Stimulated activated naive B cell treated with anti-CD40 and anti-IgM and Interleukin-4, amounts not matched to agents 10 μg/mL and 1 μg/mL and 100 μg/mL, for 72 hours (primary cell): ENCODE data around the gene ADAP1.

Source experiments
- ATAC-seq, 2 donors: fragments of 150-1000 bp; cut with Tn5 transposase; replicated peaks; 2 replicates each; pipeline ENCODE4 v1.10.0; 2021; ENCODE audit warnings: moderate library complexity in 1 of 2
- DNase-seq: peaks from one replicate; pipeline ENCODE4 v3.0.0; 2021
- H3K27ac Mint-ChIP-seq: one replicate; pipeline ENCODE4 v1.8.0; 2022; ENCODE audit warnings: mild to moderate bottlenecking, mixed read lengths
- H3K27me3 Mint-ChIP-seq, 2 donors: one replicate each; pipeline ENCODE4 v1.8.0; 2022; ENCODE audit warnings: mixed read lengths in 2 of 2
- H3K36me3 Mint-ChIP-seq, 2 donors: one replicate each; pipeline ENCODE4 v1.8.0; 2022; ENCODE audit warnings: mixed read lengths in 2 of 2, mild to moderate bottlenecking in 1 of 2
- H3K4me1 Mint-ChIP-seq, 2 donors: one replicate each; pipeline ENCODE4 v1.8.0; 2022; ENCODE audit warnings: mixed read lengths in 2 of 2, mild to moderate bottlenecking in 1 of 2
- H3K4me3 Mint-ChIP-seq, 2 donors: one replicate each; pipeline ENCODE4 v1.8.0; 2022; ENCODE audit warnings: mild to moderate bottlenecking in 2 of 2, mixed read lengths in 2 of 2, moderate library complexity in 1 of 2
- H3K9me3 Mint-ChIP-seq, 2 donors: one replicate each; pipeline ENCODE4 v1.8.0; 2022; ENCODE audit warnings: mixed read lengths in 2 of 2, mild to moderate bottlenecking in 1 of 2

ADAP1 gene

GRCh38 chr7:936386-937054 is 18.0 kb downstream of the ADAP1 start:
- ATAC-seq (peak; percentile 81 to 82), DNase-seq (peak; percentile 54)
- Mint-ChIP-seq H3K4me3 (peak overlapping the region; percentile 27 to 31), H3K9me3 (peaks cover 9 to 17% of the 10 kb centered on the region in 2 donors), H3K27me3 (no peaks in the 10 kb centered on the region), H3K27ac (peak overlapping the region; percentile 77), H3K4me1 (peaks cover 22 to 42% of the 10 kb centered on the region in 2 donors), H3K36me3 (peaks cover 35 to 52% of the 10 kb centered on the region in 2 donors)

- Mint-ChIP-seq H3K36me3 (peaks cover 38 to 50% of the 10 kb centered on the region in 2 donors), H3K4me3 (peak overlapping the region in 1 of 2 donors; percentile 27)
Observed at GRCh38 chr7:935874-936385, 18.6 kb downstream of the ADAP1 start.

GRCh38 chr7:935164-935873 is 19.2 kb downstream of the ADAP1 start:
- Mint-ChIP-seq H3K4me3 (no peak overlapping the region), H3K27me3 (no peaks in the 10 kb centered on the region), H3K9me3 (peaks cover 5 to 7% of the 10 kb centered on the region in 2 donors), H3K36me3 (peaks cover 35 to 50% of the 10 kb centered on the region in 2 donors), H3K4me1 (peaks cover 20 to 35% of the 10 kb centered on the region in 2 donors), H3K27ac (no peak overlapping the region)
- no peak for ATAC-seq
- no peak for DNase-seq

More at GRCh38 chr7:935874-936385, 18.6 kb downstream of the ADAP1 start:
- no peaks in the 10 kb centered on the region for H3K27me3 Mint-ChIP-seq
- no peak for ATAC-seq
- peaks cover 20 to 36% of the 10 kb centered on the region in 2 donors for H3K4me1 Mint-ChIP-seq
- peaks cover 6 to 12% of the 10 kb centered on the region in 2 donors for H3K9me3 Mint-ChIP-seq
- peak overlapping the region; percentile 77 for H3K27ac Mint-ChIP-seq
- no peak for DNase-seq

GRCh38 chr7:934469-935163 is 19.9 kb downstream of the ADAP1 start:
- no peak overlapping the region for H3K27ac Mint-ChIP-seq
- H3K27me3 Mint-ChIP-seq, result no peaks in the 10 kb centered on the region
- H3K9me3 Mint-ChIP-seq, result no peaks in the 10 kb centered on the region
- H3K4me3 Mint-ChIP-seq, result no peak overlapping the region
- peaks cover 19 to 35% of the 10 kb centered on the region in 2 donors for H3K4me1 Mint-ChIP-seq
- DNase-seq (no peak), ATAC-seq (no peak)
- peaks cover 32 to 50% of the 10 kb centered on the region in 2 donors for H3K36me3 Mint-ChIP-seq

- Mint-ChIP-seq H3K27ac (peak overlapping the region; percentile 33), H3K27me3 (no peaks in the 10 kb centered on the region), H3K4me3 (no peak overlapping the region), H3K9me3 (no peaks in the 10 kb centered on the region), H3K36me3 (peaks cover 27 to 49% of the 10 kb centered on the region in 2 donors), H3K4me1 (peaks cover 28 to 38% of the 10 kb centered on the region in 2 donors)
- no peak for DNase-seq
- ATAC-seq, result no peak
Observed at GRCh38 chr7:932651-932975, 21.9 kb downstream of the ADAP1 start.

GRCh38 chr7:931871-932650 is 22.4 kb downstream of the ADAP1 start:
- Mint-ChIP-seq H3K9me3 (no peaks in the 10 kb centered on the region), H3K27ac (peak overlapping the region; percentile 33), H3K4me1 (peaks cover 32 to 43% of the 10 kb centered on the region in 2 donors), H3K27me3 (no peaks in the 10 kb centered on the region), H3K36me3 (peaks cover 31 to 54% of the 10 kb centered on the region in 2 donors), H3K4me3 (peak overlapping the region in 1 of 2 donors; percentile 4)
- ATAC-seq (no peak), DNase-seq (no peak)

GRCh38 chr7:930975-931758 is 23.3 kb downstream of the ADAP1 start:
- peaks cover 26 to 51% of the 10 kb centered on the region in 2 donors for H3K36me3 Mint-ChIP-seq
- peak overlapping the region; percentile 84 for H3K27ac Mint-ChIP-seq
- H3K4me3 Mint-ChIP-seq, result no peak overlapping the region
- ATAC-seq, result no peak
- no peaks in the 10 kb centered on the region for H3K9me3 Mint-ChIP-seq
- H3K4me1 Mint-ChIP-seq, result peaks cover 29 to 40% of the 10 kb centered on the region in 2 donors
- DNase-seq, result no peak
- no peaks in the 10 kb centered on the region for H3K27me3 Mint-ChIP-seq

- Mint-ChIP-seq H3K4me3 (peak overlapping the region in 1 of 2 donors; percentile 14), H3K27me3 (no peaks in the 10 kb centered on the region), H3K27ac (peak overlapping the region; percentile 97), H3K4me1 (peaks cover 40 to 55% of the 10 kb centered on the region in 2 donors), H3K9me3 (no peaks in the 10 kb centered on the region), H3K36me3 (peaks cover 27 to 50% of the 10 kb centered on the region in 2 donors)
- DNase-seq (no peak), ATAC-seq (no peak)
Observed at GRCh38 chr7:929311-929711, 25.2 kb downstream of the ADAP1 start.

GRCh38 chr7:927031-927671 is 27.3 kb downstream of the ADAP1 start:
- ATAC-seq (no peak), DNase-seq (no peak)
- Mint-ChIP-seq H3K4me3 (no peak overlapping the region), H3K27ac (peak overlapping the region; percentile 83), H3K4me1 (peaks cover 52 to 74% of the 10 kb centered on the region in 2 donors), H3K9me3 (no peaks in the 10 kb centered on the region), H3K27me3 (no peaks in the 10 kb centered on the region), H3K36me3 (peaks cover 23 to 44% of the 10 kb centered on the region in 2 donors)

GRCh38 chr7:926061-927030 is 28.1 kb downstream of the ADAP1 start:
- Mint-ChIP-seq H3K27me3 (no peaks in the 10 kb centered on the region), H3K9me3 (no peaks in the 10 kb centered on the region), H3K36me3 (peaks cover 21 to 43% of the 10 kb centered on the region in 2 donors), H3K27ac (no peak overlapping the region), H3K4me1 (peaks cover 52 to 82% of the 10 kb centered on the region in 2 donors), H3K4me3 (no peak overlapping the region)
- DNase-seq (no peak), ATAC-seq (no peak)

- H3K4me3 Mint-ChIP-seq, result peak overlapping the region in 1 of 2 donors; percentile 47
- H3K36me3 Mint-ChIP-seq, result peaks cover 25 to 45% of the 10 kb centered on the region in 2 donors
- no peaks in the 10 kb centered on the region for H3K27me3 Mint-ChIP-seq
- DNase-seq (no peak), ATAC-seq (no peak)
- H3K4me1 Mint-ChIP-seq, result peaks cover 54 to 87% of the 10 kb centered on the region in 2 donors
- H3K27ac Mint-ChIP-seq, result peak overlapping the region; percentile 81
- H3K9me3 Mint-ChIP-seq, result no peaks in the 10 kb centered on the region
Observed at GRCh38 chr7:925601-926000, 28.9 kb downstream of the ADAP1 start.
